Hepatocyte (in vitro differentiated cells): Measurements from ENCODE around the gene MYNN. TPM values are rescaled to one million over a fixed set of nuclear protein-coding genes. Genes with fewer than 3 reads are reported as not detected.

Experiments
- DNase-seq: peaks from one replicate; pipeline ENCODE4 v3.0.0-alpha.2; 2016; ENCODE audit warnings: low spot score
- H2AFZ ChIP-seq: fragments of 200-600 bp; sonication (generic); 2 replicates; pipeline ENCODE4 v1.6.0; 2016; ENCODE audit warnings: antibody characterized with exemption, mild to moderate bottlenecking
- H3K27ac ChIP-seq: fragments of 200-600 bp; sonication (generic); 2 replicates; pipeline ENCODE4 v1.5.1; 2016; ENCODE audit warnings: mild to moderate bottlenecking
- H3K27me3 ChIP-seq: fragments of 200-600 bp; sonication (generic); 2 replicates; pipeline ENCODE4 v1.6.1; 2016
- H3K36me3 ChIP-seq: fragments of 200-600 bp; sonication (generic); replicated peaks from 2 replicates; pipeline ENCODE4 v1.5.1; 2016; ENCODE audit warnings: low read depth; ENCODE audit not compliant: insufficient read depth
- H3K4me1 ChIP-seq: fragments of 200-600 bp; sonication (generic); 2 replicates; pipeline ENCODE4 v1.5.1; 2016; ENCODE audit warnings: mild to moderate bottlenecking, moderate library complexity; ENCODE audit not compliant: insufficient read depth
- H3K4me2 ChIP-seq: fragments of 200-600 bp; sonication (generic); 2 replicates; pipeline ENCODE4 v1.6.0; 2016
- H3K4me3 ChIP-seq: fragments of 200-600 bp; sonication (generic); 2 replicates; pipeline ENCODE4 v1.5.1; 2016; ENCODE audit warnings: mild to moderate bottlenecking
- H3K79me2 ChIP-seq: fragments of 200-600 bp; sonication (generic); 2 replicates; pipeline ENCODE4 v1.6.0; 2017; ENCODE audit warnings: mild to moderate bottlenecking
- H3K9me2 ChIP-seq: fragments of 200-600 bp; sonication (generic); replicated peaks from 2 replicates; pipeline ENCODE4 v1.6.0; 2017; ENCODE audit warnings: mild to moderate bottlenecking; ENCODE audit not compliant: insufficient read depth
- H3K9me3 ChIP-seq: fragments of 200-600 bp; sonication (generic); 2 replicates; pipeline ENCODE4 v1.5.1; 2016; ENCODE audit warnings: low read depth, mild to moderate bottlenecking
- H4K20me1 ChIP-seq: fragments of 200-600 bp; sonication (generic); 2 replicates; pipeline ENCODE4 v1.6.0; 2016; ENCODE audit warnings: mild to moderate bottlenecking; ENCODE audit not compliant: insufficient read depth, poor library complexity, severe bottlenecking
- CTCF ChIP-seq: fragments of 200-600 bp; sonication (generic); IDR thresholded peaks from 2 replicates; pipeline ENCODE4 v1.5.1; 2016; ENCODE audit warnings: antibody characterized with exemption, mild to moderate bottlenecking; ENCODE audit not compliant: poor library complexity
- EZH2 ChIP-seq: fragments of 200-600 bp; sonication (generic); IDR thresholded peaks from 2 replicates; pipeline ENCODE4 v1.6.1; 2016; ENCODE audit warnings: antibody characterized with exemption, mild to moderate bottlenecking, borderline replicate concordance
- EZH2phosphoT487 ChIP-seq: fragments of 200-600 bp; sonication (generic); IDR thresholded peaks from one replicate; pipeline ENCODE4 v1.6.1; 2018; ENCODE audit warnings: antibody characterized with exemption, mild to moderate bottlenecking, low read depth, moderate library complexity; ENCODE audit not compliant: unreplicated experiment, severe bottlenecking
- WGBS: methylation state at CpG from one replicate; pipeline ENCODE4 v1.1.6; 2016; ENCODE audit warnings: low lambda C conversion rate; ENCODE audit errors: missing lambda C conversion rate; 5-methylcytosine and 5-hydroxymethylcytosine counted together
- polyA plus RNA-seq: library from polyadenylated mRNA; unstranded; fragments of >200 nt; fragmentation: Nextera tagmentation; extraction: Ambion mirVana; gene quantifications from 2 replicates; pipeline ENCODE4 v1.2.1, GENCODE V29; 2016
- total RNA-seq: library from RNA; depleted of rRNA; stranded (reverse); fragments of >200 nt; gene quantifications from 2 replicates; pipeline ENCODE4 v1.2.3, GENCODE V29; 2014

MYNN gene
- total and polyA plus RNA-seq, 2 experiments from 2014 or later: 6.8 to 19.7 TPM

- Histone ChIP-seq H3K4me3 (no peak overlapping the region), H2AFZ (peak overlapping the region; percentile 43), H3K4me1 (peaks cover 7% of the 10 kb centered on the region), H3K9me2 (no peaks in the 10 kb centered on the region), H3K79me2 (no peaks in the 10 kb centered on the region), H3K9me3 (peaks cover 10% of the 10 kb centered on the region), H4K20me1 (no peaks in the 10 kb centered on the region), H3K27ac (no peak overlapping the region), H3K27me3 (no peaks in the 10 kb centered on the region), H3K36me3 (no peaks in the 10 kb centered on the region), H3K4me2 (peak overlapping the region; percentile 93)
- TF ChIP-seq CTCF: no peak
- no peak for TF ChIP-seq EZH2phosphoT487
- TF ChIP-seq EZH2: no peak
- WGBS: 78% methylated on average over 8 of the region's 8 CpGs
- DNase-seq: no peak
These were observed 40.1 kb downstream of the MYNN start for GRCh38 chr3:169813278-169813677.

- H3K79me2 ChIP-seq: no peaks in the 10 kb centered on the region
- no peaks in the 10 kb centered on the region for H3K36me3 ChIP-seq
- no peaks in the 10 kb centered on the region for H3K27me3 ChIP-seq
- TF ChIP-seq EZH2phosphoT487 (no peak), CTCF (peak; percentile 28)
- H3K27ac ChIP-seq: no peak overlapping the region
- H3K9me2 ChIP-seq: no peaks in the 10 kb centered on the region
- peak; percentile 25 for DNase-seq
- H4K20me1 ChIP-seq: no peaks in the 10 kb centered on the region
- 78% methylated on average over 27 of the region's 27 CpGs for WGBS
- peaks cover 7% of the 10 kb centered on the region for H3K4me1 ChIP-seq
- no peak overlapping the region for H2AFZ ChIP-seq
- H3K9me3 ChIP-seq: peaks cover 10% of the 10 kb centered on the region
- H3K4me3 ChIP-seq: no peak overlapping the region
- peak overlapping the region; percentile 93 for H3K4me2 ChIP-seq
These were observed 40.7 kb downstream of the MYNN start for GRCh38 chr3:169813757-169814517.

- DNase-seq: no peak
- H3K27me3 ChIP-seq: no peaks in the 10 kb centered on the region
- H3K4me1 ChIP-seq: peaks cover 7% of the 10 kb centered on the region
- H3K4me3 ChIP-seq: no peak overlapping the region
- H3K4me2 ChIP-seq: no peak overlapping the region
- H3K9me2 ChIP-seq: no peaks in the 10 kb centered on the region
- no peaks in the 10 kb centered on the region for H3K79me2 ChIP-seq
- H4K20me1 ChIP-seq: no peaks in the 10 kb centered on the region
- H3K27ac ChIP-seq: no peak overlapping the region
- TF ChIP-seq EZH2 (no peak), EZH2phosphoT487 (no peak), CTCF (no peak)
- 95% methylated on average over 4 of the region's 4 CpGs for WGBS
- no peak overlapping the region for H2AFZ ChIP-seq
- peaks cover 10% of the 10 kb centered on the region for H3K9me3 ChIP-seq
- H3K36me3 ChIP-seq: no peaks in the 10 kb centered on the region
These were observed 42.5 kb downstream of the MYNN start for GRCh38 chr3:169815590-169816150.
